H1 (cell line): ENCODE measurements around the gene GRAP. TPM values are rescaled to one million over a fixed set of nuclear protein-coding genes. Genes with fewer than 3 reads are reported as not detected.
"Not testable (repeated sequence)": the region's sequence is repeated elsewhere in the genome, so short reads cannot be mapped to it uniquely, and the experiment has no call there.

ENCODE experiments used
- CTCF ChIA-PET: fragments of 300-600 bp; sonication (Branson Sonifier 250); formaldehyde crosslinking; loops from one replicate; lab custom pipeline; 2021; ENCODE audit not compliant: partially characterized antibody; lab: Charles Lee
- POLR2A ChIA-PET: fragments of 300-600 bp; sonication (Branson Sonifier 250); formaldehyde crosslinking; loops from one replicate; lab custom pipeline; 2021; ENCODE audit warnings: inconsistent platforms; ENCODE audit not compliant: partially characterized antibody; lab: Charles Lee
- DNase-seq, 2 experiments: peaks; one replicate each; pipeline versions ENCODE4 v3.0.0 to v3.0.0-alpha.2; 2010 to 2022; ENCODE audit warnings: low spot score in 2 of 2, low read depth in 1 of 2, mixed read lengths in 1 of 2
- FAIRE-seq: peaks from 2 replicates; lab custom pipeline; 2011; peaks lifted over from hg19 to GRCh38; lab: Jason Lieb, UNC
- H2AFZ ChIP-seq: 2 replicates; pipeline ENCODE4 v1.8.1; 2012; ENCODE audit warnings: low read length, inconsistent platforms
- H2AK5ac ChIP-seq: 2 replicates; pipeline ENCODE4 v1.6.1; 2013; ENCODE audit warnings: low read depth, low read length
- H2BK120ac ChIP-seq: replicated peaks from 2 replicates; pipeline ENCODE3; 2013; ENCODE audit warnings: low read depth, low read length, inconsistent platforms
- H2BK12ac ChIP-seq: 2 replicates; pipeline ENCODE4 v1.6.1; 2013; ENCODE audit warnings: low read depth, low read length
- H2BK15ac ChIP-seq: 2 replicates; pipeline ENCODE4 v1.6.1; 2013; ENCODE audit warnings: low read length
- H2BK20ac ChIP-seq: 2 replicates; pipeline ENCODE4 v1.6.1; 2013; ENCODE audit warnings: low read length
- H2BK5ac ChIP-seq: 2 replicates; pipeline ENCODE4 v1.6.1; 2013; ENCODE audit warnings: low read depth, low read length
- H3K14ac ChIP-seq: 2 replicates; pipeline ENCODE4 v1.6.1; 2013; ENCODE audit warnings: inconsistent platforms; ENCODE audit not compliant: insufficient read length
- H3K18ac ChIP-seq: 2 replicates; pipeline ENCODE4 v1.6.1; 2013; ENCODE audit warnings: low read length; ENCODE audit errors: extremely low read depth
- H3K23ac ChIP-seq: 2 replicates; pipeline ENCODE4 v1.6.1; 2013; ENCODE audit warnings: inconsistent platforms; ENCODE audit not compliant: insufficient read length
- H3K23me2 ChIP-seq: 2 replicates; pipeline ENCODE4 v1.6.1; 2013; ENCODE audit warnings: low read depth, low read length
- H3K27ac ChIP-seq: 2 replicates; pipeline ENCODE4 v1.6.1; 2011; ENCODE audit warnings: low read depth, low read length, inconsistent platforms
- H3K27me3 ChIP-seq, 4 experiments: replicated peaks in 1 of 4; 1 replicate in 1 of 4; 2 replicates in 3 of 4; pipeline versions ENCODE4 v1.6.1 to v1.8.1; 2011 to 2013; ENCODE audit warnings: low read length in 3 of 4, mild to moderate bottlenecking in 3 of 4, inconsistent platforms in 2 of 4, mixed read lengths in 2 of 4, moderate library complexity in 1 of 4; ENCODE audit not compliant: control insufficient read depth in 3 of 4, insufficient read depth in 3 of 4; ENCODE audit errors: extremely low read depth in 1 of 4
- H3K36me3 ChIP-seq, 4 experiments: 2 replicates each; pipeline versions ENCODE4 v1.6.1 to v1.8.1; 2011 to 2013; ENCODE audit warnings: mild to moderate bottlenecking in 4 of 4, low read length in 3 of 4, moderate library complexity in 2 of 4, control low read depth in 1 of 4, inconsistent platforms in 1 of 4; ENCODE audit not compliant: insufficient read depth in 4 of 4, control insufficient read depth in 2 of 4
- H3K4ac ChIP-seq: replicated peaks from 2 replicates; pipeline ENCODE3; 2013; ENCODE audit warnings: low read length, low read depth, mixed read lengths, inconsistent platforms; ENCODE audit not compliant: insufficient read length
- H3K4me1 ChIP-seq, 4 experiments: replicated peaks in 1 of 4; 1 replicate in 1 of 4; 2 replicates in 3 of 4; pipeline versions ENCODE4 v1.6.1 to v1.8.1; 2011 to 2013; ENCODE audit warnings: low read length in 3 of 4, inconsistent platforms in 2 of 4, mixed read lengths in 1 of 4; ENCODE audit not compliant: insufficient read depth in 4 of 4, control insufficient read depth in 3 of 4
- H3K4me2 ChIP-seq, 2 experiments: 2 replicates each; pipeline versions ENCODE4 v1.6.1 to v1.8.1; 2011 to 2013; ENCODE audit warnings: low read depth in 2 of 2, low read length in 2 of 2, control low read depth in 1 of 2, inconsistent platforms in 1 of 2, mild to moderate bottlenecking in 1 of 2; ENCODE audit not compliant: insufficient read depth in 1 of 2
- H3K4me3 ChIP-seq, 4 experiments: fragments of 200-600, 300-600 bp in 1 of 4; sonication (generic), shearing (Covaris generic), sonication (Bioruptor Twin) in 1 of 4; 2 replicates each; pipeline versions ENCODE4 v1.5.1 to v1.8.1; 2011 to 2016; ENCODE audit warnings: low read length in 4 of 4, low read depth in 3 of 4, control low read depth in 2 of 4, inconsistent platforms in 2 of 4, mild to moderate bottlenecking in 2 of 4, mixed read lengths in 1 of 4, moderate library complexity in 1 of 4; ENCODE audit not compliant: insufficient read depth in 2 of 4; ENCODE audit errors: extremely low read depth in 1 of 4
- H3K56ac ChIP-seq: replicated peaks from 2 replicates; pipeline ENCODE3; 2013; ENCODE audit warnings: low read depth, mild to moderate bottlenecking, mixed read lengths, low read length, inconsistent platforms; ENCODE audit not compliant: insufficient read length
- H3K79me1 ChIP-seq: 2 replicates; pipeline ENCODE4 v1.6.1; 2013; ENCODE audit warnings: low read depth, low read length, control low read depth
- H3K79me2 ChIP-seq, 2 experiments: 2 replicates each; pipeline versions ENCODE4 v1.6.1 to v1.8.1; 2012 to 2013; ENCODE audit warnings: low read length in 2 of 2, mild to moderate bottlenecking in 2 of 2, inconsistent platforms in 1 of 2; ENCODE audit not compliant: insufficient read depth in 2 of 2, control insufficient read depth in 1 of 2
- H3K9ac ChIP-seq, 4 experiments: replicated peaks in 1 of 4; 1 replicate in 1 of 4; 2 replicates in 3 of 4; pipeline versions ENCODE4 v1.6.1 to v1.8.1; 2011 to 2013; ENCODE audit warnings: low read depth in 3 of 4, low read length in 3 of 4, control low read depth in 2 of 4, mild to moderate bottlenecking in 2 of 4, moderate library complexity in 2 of 4, inconsistent platforms in 1 of 4; ENCODE audit errors: extremely low read depth in 1 of 4
- H3K9me3 ChIP-seq, 2 experiments: 2 replicates each; pipeline versions ENCODE4 v1.6.1 to v1.8.1; 2012 to 2013; ENCODE audit warnings: mild to moderate bottlenecking in 2 of 2, moderate library complexity in 2 of 2, control low read depth in 1 of 2, inconsistent platforms in 1 of 2, low read depth in 1 of 2, low read length in 1 of 2, mixed read lengths in 1 of 2; ENCODE audit not compliant: insufficient read depth in 2 of 2
- H4K20me1 ChIP-seq, 2 experiments: replicated peaks in 1 of 2; 2 replicates each; pipeline versions ENCODE3 to v1.8.1; 2011 to 2013; ENCODE audit warnings: inconsistent platforms in 2 of 2, low read length in 2 of 2, mild to moderate bottlenecking in 1 of 2; ENCODE audit not compliant: insufficient read depth in 2 of 2, control insufficient read depth in 1 of 2
- H4K5ac ChIP-seq: 2 replicates; pipeline ENCODE4 v1.6.1; 2013; ENCODE audit warnings: low read length, low read depth, mixed read lengths, inconsistent platforms; ENCODE audit not compliant: insufficient read length
- H4K8ac ChIP-seq: 2 replicates; pipeline ENCODE4 v1.8.0; 2013; ENCODE audit warnings: mild to moderate bottlenecking, moderate library complexity, low read length, inconsistent platforms; ENCODE audit not compliant: insufficient read depth; ENCODE audit errors: extremely low read depth
- H4K91ac ChIP-seq: replicated peaks from 2 replicates; pipeline ENCODE3; 2013; ENCODE audit warnings: low read length, mixed read lengths, inconsistent platforms; ENCODE audit not compliant: insufficient read length
- WGBS, 2 experiments: shearing (Covaris generic) in 1 of 2; methylation state at CpG; one replicate each; pipeline versions ENCODE4 v1.1.6 to v1.1.7; 2013 to 2015; ENCODE audit warnings: low lambda C conversion rate in 2 of 2, mixed read lengths in 2 of 2, inconsistent platforms in 1 of 2, low coverage in 1 of 2, missing lambda C conversion rate in 1 of 2; ENCODE audit not compliant: insufficient replicate concordance in 2 of 2, insufficient coverage in 1 of 2, insufficient read length in 1 of 2; ENCODE audit errors: extremely low coverage in 1 of 2, missing lambda C conversion rate in 1 of 2; 5-methylcytosine and 5-hydroxymethylcytosine counted together
- polyA plus RNA-seq, 7 experiments: library from polyadenylated mRNA; depleted of rRNA in 3 of 7; stranded (reverse) in 5 of 7; unstranded in 2 of 7; fragments of >200 nt in 5 of 7; fragments of 200-250 nt in 2 of 7; gene quantifications; 1 replicate in 5 of 7; 2 replicates in 1 of 7; 4 replicates in 1 of 7; pipeline versions ENCODE4 v1.2.1 to v1.2.3, GENCODE V29; 2011 to 2013; ENCODE audit warnings: missing spikeins in 2 of 7, mixed read lengths in 2 of 7
- total RNA-seq: library from RNA; stranded (reverse); fragmentation: NEBNext Ultra II Directional; extraction: Animal tissue kit (Norgen Biotek cat#: 25700); gene quantifications from 2 replicates; pipeline ENCODE4 v1.2.1, GENCODE V29; 2021

GRAP gene
- total and polyA plus RNA-seq, 2 of the 8 experiments (the other 6 are each of a cell fraction or from before 2014, with no cell fraction given): 0.18 to 0.24 TPM

GRCh38 chr17:19088804-19089685 lies 42.3 kb upstream of the GRAP start:
- CTCF ChIA-PET, H2AK5ac ChIP-seq, H2BK12ac ChIP-seq, H3K4me2 ChIP-seq, H3K4ac ChIP-seq, H3K9me3 ChIP-seq, FAIRE-seq, H3K79me2 ChIP-seq, H4K91ac ChIP-seq, H3K36me3 ChIP-seq, H3K18ac ChIP-seq, H3K14ac ChIP-seq, H3K79me1 ChIP-seq, H3K23ac ChIP-seq, H4K20me1 ChIP-seq, H3K4me1 ChIP-seq, POLR2A ChIA-PET, H4K8ac ChIP-seq, H3K27me3 ChIP-seq, H3K56ac ChIP-seq, H4K5ac ChIP-seq, H2BK5ac ChIP-seq, H2BK15ac ChIP-seq, H3K23me2 ChIP-seq, H2BK20ac ChIP-seq, H3K27ac ChIP-seq, H2AFZ ChIP-seq, H2BK120ac ChIP-seq: not testable (repeated sequence)
- H3K4me3 ChIP-seq: 0 out of 8 replicates have a peak overlapping the region, but pooled peaks of 1 of the 4 experiments have one; percentile 39
- peak overlapping the region in 1 of 4 experiments; percentile 49; a peak in 1 of 7 replicates for H3K9ac ChIP-seq
- no CpG with 5 or more reads among the region's 77 CpGs for WGBS, 2 experiments
- peak in 1 of 2 experiments; percentile 52 for DNase-seq
